ENCODE data around the gene CEP78.
"Not testable (repeated sequence)": the region's sequence is repeated elsewhere in the genome, so short reads cannot be mapped to it uniquely, and the experiment has no call there.

Gene CEP78

DNA sequence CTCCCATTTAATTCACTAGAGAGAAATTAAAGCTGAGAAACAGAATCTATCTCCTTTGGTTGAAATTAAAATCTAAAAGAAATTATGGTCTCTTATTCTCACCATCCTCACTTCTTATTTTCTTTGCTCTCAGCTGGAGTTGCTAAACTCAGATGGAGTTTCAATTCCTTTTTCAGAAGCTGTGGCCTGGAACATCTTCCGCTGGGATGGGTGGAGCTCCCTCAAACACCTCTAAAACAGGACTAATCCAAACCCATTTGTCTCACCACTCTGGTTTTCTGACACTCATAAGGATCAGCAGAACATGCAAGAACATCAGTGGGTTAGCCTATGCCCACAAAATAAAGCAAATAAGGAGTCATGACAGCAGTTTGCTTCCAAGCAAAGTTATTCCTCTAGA is 39.6 kb upstream of the CEP78 start:
- H3F3A ChIP-seq (ENCODE audit: low read depth) = no peaks in the 10 kb centered on the region
- no peaks in the 10 kb centered on the region for H4K20me1 ChIP-seq (ENCODE audit: insufficient read depth, low read length, poor library complexity, severe bottlenecking)
- H3K36me3 ChIP-seq (ENCODE audit: insufficient read depth, low read length) = no peaks in the 10 kb centered on the region
- H3K79me2 ChIP-seq (ENCODE audit: insufficient read depth, low read length) = no peaks in the 10 kb centered on the region
- no peaks in the 10 kb centered on the region for H3K9me3 ChIP-seq (ENCODE audit: insufficient read depth, low read depth, low read length)
- H3K4me1 ChIP-seq (ENCODE audit: insufficient read depth, low read length, poor library complexity, severe bottlenecking) = peaks cover 5% of the 10 kb centered on the region
- H3K4me2 ChIP-seq (ENCODE audit: low read depth, low read length, poor library complexity, severe bottlenecking) = no peak overlapping the region
- no peak overlapping the region for H2AFZ ChIP-seq (ENCODE audit: low read length)
- TF ChIP-seq, protein P1, sequence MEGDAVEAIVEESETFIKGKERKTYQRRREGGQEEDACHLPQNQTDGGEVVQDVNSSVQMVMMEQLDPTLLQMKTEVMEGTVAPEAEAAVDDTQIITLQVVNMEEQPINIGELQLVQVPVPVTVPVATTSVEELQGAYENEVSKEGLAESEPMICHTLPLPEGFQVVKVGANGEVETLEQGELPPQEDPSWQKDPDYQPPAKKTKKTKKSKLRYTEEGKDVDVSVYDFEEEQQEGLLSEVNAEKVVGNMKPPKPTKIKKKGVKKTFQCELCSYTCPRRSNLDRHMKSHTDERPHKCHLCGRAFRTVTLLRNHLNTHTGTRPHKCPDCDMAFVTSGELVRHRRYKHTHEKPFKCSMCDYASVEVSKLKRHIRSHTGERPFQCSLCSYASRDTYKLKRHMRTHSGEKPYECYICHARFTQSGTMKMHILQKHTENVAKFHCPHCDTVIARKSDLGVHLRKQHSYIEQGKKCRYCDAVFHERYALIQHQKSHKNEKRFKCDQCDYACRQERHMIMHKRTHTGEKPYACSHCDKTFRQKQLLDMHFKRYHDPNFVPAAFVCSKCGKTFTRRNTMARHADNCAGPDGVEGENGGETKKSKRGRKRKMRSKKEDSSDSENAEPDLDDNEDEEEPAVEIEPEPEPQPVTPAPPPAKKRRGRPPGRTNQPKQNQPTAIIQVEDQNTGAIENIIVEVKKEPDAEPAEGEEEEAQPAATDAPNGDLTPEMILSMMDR (conservative IDR thresholded peaks at IDR 0.05; ENCODE audit: low read length) = no peak
- no peak for TF ChIP-seq EZH2phosphoT487 (IDR thresholded peaks at IDR 0.05; ENCODE audit: borderline replicate concordance)
- no peaks in the 10 kb centered on the region for H3K27me3 ChIP-seq (ENCODE audit: insufficient read depth, low read length, poor library complexity, severe bottlenecking)
- no peak overlapping the region for H3K4me3 ChIP-seq (ENCODE audit: low read length, poor library complexity, severe bottlenecking)
- no peak overlapping the region for H3K9ac ChIP-seq (ENCODE audit: low read depth, low read length, poor library complexity, severe bottlenecking)
- 0 out of 2 replicates have a peak, but pooled peaks cover 2% of the 10 kb centered on the region for H3K9me2 ChIP-seq (replicated peaks; ENCODE audit: low read depth, low read length)

DNA sequence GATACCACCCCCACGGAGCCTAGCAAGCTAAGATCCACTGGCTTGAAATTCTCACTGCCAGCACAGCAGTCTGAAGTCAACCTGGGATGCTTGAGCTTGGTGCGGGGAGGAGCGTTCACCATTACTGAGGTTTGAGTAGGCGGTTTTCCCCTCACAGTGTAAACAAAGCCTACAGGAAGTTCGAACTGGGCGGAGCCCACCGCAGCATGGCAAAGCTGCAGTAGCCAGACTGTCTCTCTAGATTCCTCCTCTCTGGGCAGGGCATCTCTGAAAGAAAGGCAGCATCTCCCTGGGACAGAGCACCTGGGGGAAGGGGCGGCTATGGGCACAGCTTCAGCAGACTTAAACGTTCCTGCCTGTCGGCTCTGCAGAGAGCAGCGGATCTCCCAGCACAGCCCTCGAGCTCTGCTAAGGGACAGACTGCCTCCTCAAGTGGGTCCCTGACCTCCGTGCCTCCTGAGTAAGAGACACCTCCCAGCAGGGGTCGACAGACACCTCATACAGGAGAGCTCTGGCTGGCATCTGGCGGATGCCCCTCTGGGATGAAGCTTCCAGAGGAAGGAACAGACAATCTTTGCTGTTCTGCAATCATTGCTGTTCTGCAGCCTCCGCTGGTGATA is 34.6 kb upstream of the CEP78 start:
- H3F3A ChIP-seq (ENCODE audit: low read depth); H3K4me1 ChIP-seq (ENCODE audit: insufficient read depth, low read length, poor library complexity, severe bottlenecking); H3K9me2 ChIP-seq (replicated peaks; ENCODE audit: low read depth, low read length); H4K20me1 ChIP-seq (ENCODE audit: insufficient read depth, low read length, poor library complexity, severe bottlenecking); H3K9ac ChIP-seq (ENCODE audit: low read depth, low read length, poor library complexity, severe bottlenecking); H3K27me3 ChIP-seq (ENCODE audit: insufficient read depth, low read length, poor library complexity, severe bottlenecking); H3K4me3 ChIP-seq (ENCODE audit: low read length, poor library complexity, severe bottlenecking); H3K9me3 ChIP-seq (ENCODE audit: insufficient read depth, low read depth, low read length); H3K36me3 ChIP-seq (ENCODE audit: insufficient read depth, low read length); H3K79me2 ChIP-seq (ENCODE audit: insufficient read depth, low read length); H3K4me2 ChIP-seq (ENCODE audit: low read depth, low read length, poor library complexity, severe bottlenecking): not testable (repeated sequence)
- peak overlapping the region; percentile 87 for H2AFZ ChIP-seq (ENCODE audit: low read length)

DNA sequence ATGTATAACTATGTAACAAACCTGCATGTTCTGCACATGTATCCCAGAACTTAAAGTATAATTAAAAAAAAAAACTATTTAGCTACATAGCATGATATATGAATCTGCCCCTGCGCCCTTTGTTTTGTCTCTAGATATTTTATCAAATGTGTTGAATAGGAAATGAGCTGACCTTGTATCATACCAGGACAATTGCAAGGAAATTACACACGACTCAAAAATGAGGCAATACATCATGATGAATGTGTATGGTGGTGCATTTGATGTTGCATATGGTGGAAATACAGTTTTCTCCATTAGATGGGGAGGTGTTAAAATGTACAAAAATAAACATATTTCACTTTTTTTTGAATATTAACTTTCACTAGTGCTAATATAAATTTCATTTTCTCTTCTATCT is 28.6 kb upstream of the CEP78 start:
- Histone ChIP-seq H4K20me1 (ENCODE audit: insufficient read depth, low read length, poor library complexity, severe bottlenecking) (no peaks in the 10 kb centered on the region), H3K27me3 (ENCODE audit: insufficient read depth, low read length, poor library complexity, severe bottlenecking) (no peaks in the 10 kb centered on the region), H3K36me3 (ENCODE audit: insufficient read depth, low read length) (no peaks in the 10 kb centered on the region), H3K4me3 (ENCODE audit: low read length, poor library complexity, severe bottlenecking) (no peak overlapping the region), H3K79me2 (ENCODE audit: insufficient read depth, low read length) (no peaks in the 10 kb centered on the region), H3K9me3 (ENCODE audit: insufficient read depth, low read depth, low read length) (no peaks in the 10 kb centered on the region), H2AFZ (ENCODE audit: low read length) (no peak overlapping the region), H3K9ac (ENCODE audit: low read depth, low read length, poor library complexity, severe bottlenecking) (no peak overlapping the region), H3K4me1 (ENCODE audit: insufficient read depth, low read length, poor library complexity, severe bottlenecking) (peaks cover 28% of the 10 kb centered on the region), H3K4me2 (ENCODE audit: low read depth, low read length, poor library complexity, severe bottlenecking) (no peak overlapping the region), H3K9me2 (replicated peaks; ENCODE audit: low read depth, low read length) (no peaks in the 10 kb centered on the region), H3F3A (ENCODE audit: low read depth) (peaks cover 5% of the 10 kb centered on the region; the same call in 1 of the 2 replicates)
- TF ChIP-seq, protein P1 (conservative IDR thresholded peaks at IDR 0.05; ENCODE audit: low read length) = no peak
- no peak for TF ChIP-seq EZH2phosphoT487 (IDR thresholded peaks at IDR 0.05; ENCODE audit: borderline replicate concordance)

DNA sequence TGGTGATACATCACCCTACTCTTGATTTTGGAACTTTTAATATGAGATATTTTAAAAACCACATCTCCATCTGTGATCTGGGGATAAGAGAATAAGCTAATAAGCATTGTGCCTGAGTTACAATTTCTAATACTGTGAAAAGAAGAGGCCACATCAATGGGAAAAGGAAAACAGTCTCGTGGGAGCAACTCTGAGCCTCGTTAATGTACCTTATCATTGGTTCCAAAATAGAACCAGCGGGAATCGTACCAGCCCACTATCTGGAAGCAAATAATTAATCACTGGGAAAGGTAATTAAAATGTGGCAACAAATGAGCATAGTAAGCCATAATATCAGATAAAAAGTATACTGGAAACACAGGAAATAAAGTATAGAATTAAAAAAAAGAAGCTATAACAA is 28.0 kb upstream of the CEP78 start:
- no peak overlapping the region for H3K4me3 ChIP-seq (ENCODE audit: low read length, poor library complexity, severe bottlenecking)
- H3K27me3 ChIP-seq (ENCODE audit: insufficient read depth, low read length, poor library complexity, severe bottlenecking) = no peaks in the 10 kb centered on the region
- H4K20me1 ChIP-seq (ENCODE audit: insufficient read depth, low read length, poor library complexity, severe bottlenecking) = no peaks in the 10 kb centered on the region
- no peak overlapping the region for H2AFZ ChIP-seq (ENCODE audit: low read length)
- no peaks in the 10 kb centered on the region for H3K79me2 ChIP-seq (ENCODE audit: insufficient read depth, low read length)
- H3F3A ChIP-seq (ENCODE audit: low read depth) = peaks cover 5% of the 10 kb centered on the region; the same call in 1 of the 2 replicates
- H3K4me1 ChIP-seq (ENCODE audit: insufficient read depth, low read length, poor library complexity, severe bottlenecking) = peaks cover 30% of the 10 kb centered on the region
- no peak overlapping the region for H3K4me2 ChIP-seq (ENCODE audit: low read depth, low read length, poor library complexity, severe bottlenecking)
- H3K9ac ChIP-seq (ENCODE audit: low read depth, low read length, poor library complexity, severe bottlenecking) = no peak overlapping the region
- no peaks in the 10 kb centered on the region for H3K36me3 ChIP-seq (ENCODE audit: insufficient read depth, low read length)
- H3K9me2 ChIP-seq (replicated peaks; ENCODE audit: low read depth, low read length) = no peaks in the 10 kb centered on the region
- TF ChIP-seq, protein P1 (conservative IDR thresholded peaks at IDR 0.05; ENCODE audit: low read length) = no peak
- TF ChIP-seq EZH2phosphoT487 (IDR thresholded peaks at IDR 0.05; ENCODE audit: borderline replicate concordance) = no peak
- H3K9me3 ChIP-seq (ENCODE audit: insufficient read depth, low read depth, low read length) = no peaks in the 10 kb centered on the region

Measured in Loucy (cell line).